Spleen (tissue), 11 donors: ENCODE measurements around the gene OR2A12. TPM values are rescaled to one million over a fixed set of nuclear protein-coding genes. Genes with fewer than 3 reads are reported as not detected.

Source experiments
- DNase-seq: peaks from one replicate; pipeline ENCODE4 v3.0.0-alpha.2; 2020
- H3K27ac ChIP-seq, 8 donors: fragments of 200-600 bp; sonication (generic) in 7 of 8; 1 replicate in 4 of 8; 2 replicates in 4 of 8; pipeline versions ENCODE4 v1.5.0 to v1.8.0; 2016 to 2021; ENCODE audit warnings: inconsistent platforms in 4 of 8, mild to moderate bottlenecking in 4 of 8, moderate library complexity in 1 of 8
- H3K27me3 ChIP-seq, 7 donors: fragments of 200-600 bp; sonication (generic) in 6 of 7; replicated peaks in 1 of 7; 1 replicate in 4 of 7; 2 replicates in 3 of 7; pipeline versions ENCODE4 v1.5.0 to v1.8.0; 2016 to 2021; ENCODE audit warnings: inconsistent platforms in 3 of 7, mild to moderate bottlenecking in 1 of 7
- H3K36me3 ChIP-seq, 6 donors: fragments of 200-600 bp; sonication (generic) in 5 of 6; 1 replicate in 4 of 6; 2 replicates in 2 of 6; pipeline versions ENCODE4 v1.5.0 to v1.8.0; 2016 to 2021; ENCODE audit warnings: inconsistent platforms in 2 of 6
- H3K4me1 ChIP-seq, 6 donors: fragments of 200-600 bp; sonication (generic) in 5 of 6; 1 replicate in 3 of 6; 2 replicates in 3 of 6; pipeline versions ENCODE4 v1.5.0 to v1.8.0; 2016 to 2021; ENCODE audit warnings: inconsistent platforms in 3 of 6
- H3K4me3 ChIP-seq, 8 donors: fragments of 200-600 bp; sonication (generic) in 7 of 8; 1 replicate in 4 of 8; 2 replicates in 4 of 8; pipeline versions ENCODE4 v1.5.0 to v1.8.0; 2016 to 2021; ENCODE audit warnings: inconsistent platforms in 4 of 8, mild to moderate bottlenecking in 4 of 8, moderate library complexity in 2 of 8
- H3K9me3 ChIP-seq, 8 donors: fragments of 200-600 bp; sonication (generic) in 7 of 8; 1 replicate in 4 of 8; 2 replicates in 4 of 8; pipeline versions ENCODE4 v1.5.0 to v1.8.0; 2016 to 2021; ENCODE audit warnings: inconsistent platforms in 4 of 8
- POLR2A ChIP-seq, 3 donors: fragments of 450-650 bp; IDR thresholded peaks; one replicate each; pipeline ENCODE4 v1.5.1; 2017; ENCODE audit warnings: antibody characterized with exemption in 3 of 3, mild to moderate bottlenecking in 1 of 3
- POLR2AphosphoS5 ChIP-seq, 3 donors: sonication (generic); formaldehyde crosslinking; IDR thresholded peaks; one replicate each; pipeline ENCODE4 v1.5.1; 2017; ENCODE audit warnings: antibody characterized with exemption in 3 of 3
- WGBS, 5 donors: extraction: QIAGEN DNeasy Blood & Tissue Kit in 3 of 5; methylation state at CpG; one replicate each; pipeline versions ENCODE4 v1.1.5 to v1.1.7; 2013 to 2018; 5-methylcytosine and 5-hydroxymethylcytosine counted together
- intact Hi-C: fragments of 100-400 bp; cut with DNase I; formaldehyde crosslinking; loops from one replicate; pipeline ENCODE4 v1.15.0; 2023; ENCODE audit warnings: low total_unique reads
- polyA plus RNA-seq, 3 donors: library from polyadenylated mRNA; stranded (reverse); fragments of 200-250 nt; gene quantifications; one replicate each; pipeline ENCODE4 v1.2.1, GENCODE V29; 2013
- total RNA-seq, 7 donors: library from RNA; depleted of rRNA in 3 of 7; stranded (reverse); fragments of >200 nt in 3 of 7; fragmentation: NEBNext Ultra II Directional in 4 of 7; extraction: Animal tissue kit (Norgen Biotek cat#: 25700) in 4 of 7; gene quantifications; one replicate each; pipeline versions ENCODE4 v1.1.0 to v1.2.1, GENCODE V29; 2016 to 2021
- TF ChIP-seq, protein P1 (sequence below), 11 experiments: fragments of 200-600 bp in 7 of 11; fragments of 450-650 bp in 4 of 11; sonication (generic) in 4 of 11; IDR thresholded peaks in 8 of 11; conservative IDR thresholded peaks in 3 of 11; 1 replicate in 7 of 11; 2 replicates in 4 of 11; pipeline versions ENCODE4 v1.4.0 to v1.8.0; 2016 to 2021; ENCODE audit warnings: antibody characterized with exemption in 11 of 11, inconsistent platforms in 4 of 11, mild to moderate bottlenecking in 1 of 11
- donor health status: healthy with polysubstance abuse.
- donor health status: DM: no; HTN: no; CAD: no; lungs with moderate emphysema.
- donor health status: DM: no; HTN: no; CAD: no.
- donor health status: Bipolar disorder and iron deficiency.
- donor health status: healthy.
- donor health status: DM: no; HTN: no; CAD: no.
- donor health status: DM: yes; HTN: yes; CAD: no.

Gene OR2A12
- total and polyA plus RNA-seq, 10 donors = not detected

DNA sequence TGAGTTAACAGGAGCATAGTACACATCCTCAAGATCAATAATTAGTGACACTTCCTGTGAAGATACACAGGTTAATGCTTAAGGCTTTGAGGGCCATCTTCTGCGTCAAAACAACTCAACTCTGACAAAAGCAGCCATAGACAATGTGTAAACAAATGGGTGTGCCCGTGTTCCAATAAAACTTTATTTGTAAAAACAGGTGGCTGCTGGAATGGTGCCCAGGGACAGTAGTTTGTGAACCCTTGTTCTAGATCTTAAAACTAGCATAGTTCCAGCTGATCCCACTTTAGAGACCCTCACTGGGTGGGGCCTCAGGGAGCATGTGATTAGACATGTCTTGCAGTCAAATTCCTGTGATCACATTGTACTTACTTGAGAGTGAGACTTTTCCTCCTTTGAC, 44.7 kb downstream of the OR2A12 start:
- intact Hi-C loops = no loop called here
- H3K36me3 ChIP-seq = no peaks in the 10 kb centered on the region
- no peak overlapping the region for H3K27ac ChIP-seq
- 84 to 92% (median 89%) methylated on average over 2 of the region's 2 CpGs for WGBS, 5 donors
- peaks cover 0 to 3% (median 0%) of the 10 kb centered on the region in 6 donors for H3K4me1 ChIP-seq
- no peaks in the 10 kb centered on the region for H3K27me3 ChIP-seq
- no peak overlapping the region for H3K4me3 ChIP-seq
- TF ChIP-seq POLR2AphosphoS5 (IDR thresholded peaks at IDR 0.05) = no peak
- TF ChIP-seq, protein P1, sequence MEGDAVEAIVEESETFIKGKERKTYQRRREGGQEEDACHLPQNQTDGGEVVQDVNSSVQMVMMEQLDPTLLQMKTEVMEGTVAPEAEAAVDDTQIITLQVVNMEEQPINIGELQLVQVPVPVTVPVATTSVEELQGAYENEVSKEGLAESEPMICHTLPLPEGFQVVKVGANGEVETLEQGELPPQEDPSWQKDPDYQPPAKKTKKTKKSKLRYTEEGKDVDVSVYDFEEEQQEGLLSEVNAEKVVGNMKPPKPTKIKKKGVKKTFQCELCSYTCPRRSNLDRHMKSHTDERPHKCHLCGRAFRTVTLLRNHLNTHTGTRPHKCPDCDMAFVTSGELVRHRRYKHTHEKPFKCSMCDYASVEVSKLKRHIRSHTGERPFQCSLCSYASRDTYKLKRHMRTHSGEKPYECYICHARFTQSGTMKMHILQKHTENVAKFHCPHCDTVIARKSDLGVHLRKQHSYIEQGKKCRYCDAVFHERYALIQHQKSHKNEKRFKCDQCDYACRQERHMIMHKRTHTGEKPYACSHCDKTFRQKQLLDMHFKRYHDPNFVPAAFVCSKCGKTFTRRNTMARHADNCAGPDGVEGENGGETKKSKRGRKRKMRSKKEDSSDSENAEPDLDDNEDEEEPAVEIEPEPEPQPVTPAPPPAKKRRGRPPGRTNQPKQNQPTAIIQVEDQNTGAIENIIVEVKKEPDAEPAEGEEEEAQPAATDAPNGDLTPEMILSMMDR (IDR thresholded peaks at IDR 0.05 in 8 of 11, conservative IDR thresholded peaks at IDR 0.05 in 3 of 11) = no peak
- TF ChIP-seq POLR2A (IDR thresholded peaks at IDR 0.05) = no peak
- no peaks in the 10 kb centered on the region for H3K9me3 ChIP-seq
- peak; percentile 16 for DNase-seq

DNA sequence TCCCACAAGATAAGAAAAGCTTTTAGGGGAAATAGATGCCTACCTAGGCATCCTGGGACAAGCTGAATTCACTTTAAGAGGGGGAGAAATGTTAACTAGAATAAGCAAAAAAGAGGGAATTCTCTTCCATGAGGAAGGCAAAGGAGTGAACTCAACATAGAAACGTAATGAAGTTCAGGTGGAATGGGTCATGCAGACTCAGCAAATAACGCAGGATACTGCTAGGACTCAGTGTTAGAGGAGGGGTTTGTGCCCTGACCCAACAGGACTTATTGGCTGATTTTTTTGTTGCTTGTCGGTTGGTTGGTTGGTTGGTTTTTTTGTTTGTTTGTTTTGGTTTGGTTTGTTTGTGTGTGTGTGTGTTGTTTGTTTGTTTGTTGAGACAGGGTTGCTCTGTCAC, 46.2 kb downstream of the OR2A12 start:
- TF ChIP-seq, protein P1 (IDR thresholded peaks at IDR 0.05 in 8 of 11, conservative IDR thresholded peaks at IDR 0.05 in 3 of 11) = no peak
- Histone ChIP-seq H3K4me3 (no peak overlapping the region), H3K36me3 (no peaks in the 10 kb centered on the region), H3K27me3 (no peaks in the 10 kb centered on the region), H3K9me3 (no peaks in the 10 kb centered on the region), H3K27ac (no peak overlapping the region), H3K4me1 (peaks cover 0 to 3% (median 0%) of the 10 kb centered on the region in 6 donors)
- intact Hi-C loops = no loop called here
- WGBS, 5 donors = 63 to 78% (median 75%) methylated on average over 3 of the region's 3 CpGs
- no peak for DNase-seq

DNA sequence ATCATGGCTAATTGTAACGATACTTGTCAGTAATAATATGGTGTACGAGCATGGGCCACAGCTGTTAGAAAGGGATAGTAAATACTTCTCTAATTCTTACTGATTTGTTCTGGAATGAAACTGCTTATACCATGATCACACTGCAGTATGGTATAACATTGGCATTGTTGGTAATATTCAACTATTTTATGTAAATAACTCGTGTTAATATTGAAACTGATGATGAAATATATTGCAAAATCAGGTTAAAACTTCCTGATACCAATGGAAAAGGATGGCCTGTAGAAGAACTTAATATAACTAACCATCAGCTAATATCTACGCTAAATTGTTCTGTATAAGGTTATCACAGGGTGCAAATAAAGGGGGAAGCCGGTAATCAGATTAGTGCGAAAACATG, 47.2 kb downstream of the OR2A12 start:
- TF ChIP-seq POLR2AphosphoS5 (IDR thresholded peaks at IDR 0.05) (no peak), POLR2A (IDR thresholded peaks at IDR 0.05) (no peak)
- TF ChIP-seq, protein P1 (IDR thresholded peaks at IDR 0.05 in 8 of 11, conservative IDR thresholded peaks at IDR 0.05 in 3 of 11) = no peak
- WGBS, 5 donors = 70 to 91% (median 75%) methylated on average over 6 of the region's 6 CpGs
- DNase-seq = no peak
- Histone ChIP-seq H3K4me1 (no peaks in the 10 kb centered on the region), H3K4me3 (no peak overlapping the region), H3K36me3 (no peaks in the 10 kb centered on the region), H3K27ac (no peak overlapping the region), H3K9me3 (no peaks in the 10 kb centered on the region), H3K27me3 (no peaks in the 10 kb centered on the region)
- intact Hi-C loops = no loop called here

DNA sequence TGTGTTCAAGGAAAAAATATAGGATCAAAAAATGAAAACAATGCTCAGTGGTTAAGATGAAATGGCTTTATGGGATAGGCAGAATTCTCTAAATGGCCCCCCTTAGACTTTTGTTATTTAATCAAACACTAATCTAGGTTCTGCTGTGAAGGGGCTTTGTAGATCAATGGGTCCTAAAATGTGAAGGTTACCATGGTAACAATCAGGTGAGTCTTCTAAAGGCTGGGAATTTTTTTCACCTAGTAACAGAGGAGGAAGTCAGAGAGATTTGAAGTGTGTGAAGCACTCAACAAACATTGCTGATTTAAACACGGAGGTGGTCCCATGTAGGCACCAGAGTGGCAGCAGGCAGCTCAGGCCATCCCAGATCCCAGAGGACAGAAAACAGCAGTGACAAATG, 48.0 kb downstream of the OR2A12 start:
- TF ChIP-seq, protein P1 (IDR thresholded peaks at IDR 0.05 in 8 of 11, conservative IDR thresholded peaks at IDR 0.05 in 3 of 11) = no peak
- TF ChIP-seq POLR2AphosphoS5 (IDR thresholded peaks at IDR 0.05) = no peak
- no peak for TF ChIP-seq POLR2A (IDR thresholded peaks at IDR 0.05)
- Histone ChIP-seq H3K36me3 (no peaks in the 10 kb centered on the region), H3K4me1 (no peaks in the 10 kb centered on the region), H3K4me3 (no peak overlapping the region), H3K27me3 (no peaks in the 10 kb centered on the region), H3K9me3 (no peaks in the 10 kb centered on the region), H3K27ac (no peak overlapping the region)
- no peak for DNase-seq
- 78 to 100% (median 88%) methylated on average over 1 of the region's 1 CpG for WGBS, 5 donors
- intact Hi-C loops = no loop called here
